Smooth muscle cell (in vitro differentiated cells): ENCODE results near the gene RABL3. TPM values are rescaled to one million over a fixed set of nuclear protein-coding genes. Genes with fewer than 3 reads are reported as not detected.

Experiments
- DNase-seq: peaks from one replicate; lab custom pipeline; 2025; ENCODE audit not compliant: unreplicated experiment; lab: John Stamatoyannopoulos, UW
- H2AFZ ChIP-seq: fragments of 200-600 bp; sonication (generic); 2 replicates; pipeline ENCODE4 v1.6.0; 2016; ENCODE audit warnings: antibody characterized with exemption, low read depth, mild to moderate bottlenecking
- H3F3A ChIP-seq: fragments of 200-600 bp; sonication (generic); 2 replicates; pipeline ENCODE4 v1.6.0; 2017; ENCODE audit warnings: antibody characterized with exemption, low read depth
- H3K27ac ChIP-seq: fragments of 200-600 bp; sonication (generic); 2 replicates; pipeline ENCODE4 v1.5.1; 2016; ENCODE audit warnings: low read depth, mild to moderate bottlenecking
- H3K27me3 ChIP-seq: fragments of 200-600 bp; sonication (generic); 2 replicates; pipeline ENCODE4 v1.6.1; 2016; ENCODE audit warnings: low read depth, mild to moderate bottlenecking
- H3K36me3 ChIP-seq: fragments of 200-600 bp; sonication (generic); 2 replicates; pipeline ENCODE4 v1.5.1; 2016; ENCODE audit warnings: low read depth
- H3K4me1 ChIP-seq: fragments of 200-600 bp; sonication (generic); 2 replicates; pipeline ENCODE4 v1.5.1; 2016; ENCODE audit warnings: low read depth
- H3K4me2 ChIP-seq: fragments of 200-600 bp; sonication (generic); 2 replicates; pipeline ENCODE4 v1.6.0; 2016; ENCODE audit warnings: mild to moderate bottlenecking
- H3K4me3 ChIP-seq: fragments of 200-600 bp; sonication (generic); 2 replicates; pipeline ENCODE4 v1.5.1; 2016; ENCODE audit warnings: mild to moderate bottlenecking
- H3K79me2 ChIP-seq: fragments of 200-600 bp; sonication (generic); 2 replicates; pipeline ENCODE4 v1.6.0; 2016; ENCODE audit warnings: low read depth, mild to moderate bottlenecking
- H3K9ac ChIP-seq: fragments of 200-600 bp; sonication (generic); 2 replicates; pipeline ENCODE4 v1.6.0; 2016; ENCODE audit warnings: low read depth
- H3K9me3 ChIP-seq: fragments of 200-600 bp; sonication (generic); replicated peaks from 2 replicates; pipeline ENCODE4 v1.5.1; 2016; ENCODE audit warnings: low read depth
- H4K20me1 ChIP-seq: fragments of 200-600 bp; sonication (generic); 2 replicates; pipeline ENCODE4 v1.6.0; 2016; ENCODE audit warnings: low read depth
- WGBS: methylation state at CpG from one replicate; pipeline ENCODE4 v1.1.7; 2016; ENCODE audit warnings: low lambda C conversion rate; 5-methylcytosine and 5-hydroxymethylcytosine counted together
- polyA plus RNA-seq: library from polyadenylated mRNA; unstranded; fragments of >200 nt; fragmentation: Nextera tagmentation; extraction: Ambion mirVana; gene quantifications from 2 replicates; pipeline ENCODE4 v1.2.1, GENCODE V29; 2016
- total RNA-seq: library from RNA; depleted of rRNA; stranded (reverse); fragments of >200 nt; gene quantifications from 2 replicates; pipeline ENCODE4 v1.2.3, GENCODE V29; 2014
- TF ChIP-seq, protein P1 (sequence below): fragments of 200-600 bp; sonication (generic); IDR thresholded peaks from 2 replicates; pipeline ENCODE4 v1.5.1; 2017; ENCODE audit warnings: borderline replicate concordance, mild to moderate bottlenecking, antibody characterized with exemption; ENCODE audit not compliant: insufficient read depth, poor library complexity, severe bottlenecking

Gene RABL3
- total and polyA plus RNA-seq, 2 experiments from 2014 or later, result 29.5 to 33.5 TPM

- Histone ChIP-seq H3K9me3 (no peaks in the 10 kb centered on the region), H3K4me3 (no peak overlapping the region), H3K79me2 (peaks cover 59% of the 10 kb centered on the region), H2AFZ (no peak overlapping the region), H3K36me3 (no peaks in the 10 kb centered on the region), H3K4me2 (peak overlapping the region; percentile 66), H4K20me1 (no peaks in the 10 kb centered on the region), H3K4me1 (peaks cover 44% of the 10 kb centered on the region), H3K9ac (no peak overlapping the region), H3F3A (peaks cover 14% of the 10 kb centered on the region), H3K27me3 (no peaks in the 10 kb centered on the region), H3K27ac (peak overlapping the region; percentile 69)
- DNase-seq, result no peak
- WGBS, result 62% methylated on average over 3 of the region's 3 CpGs
- TF ChIP-seq, protein P1, sequence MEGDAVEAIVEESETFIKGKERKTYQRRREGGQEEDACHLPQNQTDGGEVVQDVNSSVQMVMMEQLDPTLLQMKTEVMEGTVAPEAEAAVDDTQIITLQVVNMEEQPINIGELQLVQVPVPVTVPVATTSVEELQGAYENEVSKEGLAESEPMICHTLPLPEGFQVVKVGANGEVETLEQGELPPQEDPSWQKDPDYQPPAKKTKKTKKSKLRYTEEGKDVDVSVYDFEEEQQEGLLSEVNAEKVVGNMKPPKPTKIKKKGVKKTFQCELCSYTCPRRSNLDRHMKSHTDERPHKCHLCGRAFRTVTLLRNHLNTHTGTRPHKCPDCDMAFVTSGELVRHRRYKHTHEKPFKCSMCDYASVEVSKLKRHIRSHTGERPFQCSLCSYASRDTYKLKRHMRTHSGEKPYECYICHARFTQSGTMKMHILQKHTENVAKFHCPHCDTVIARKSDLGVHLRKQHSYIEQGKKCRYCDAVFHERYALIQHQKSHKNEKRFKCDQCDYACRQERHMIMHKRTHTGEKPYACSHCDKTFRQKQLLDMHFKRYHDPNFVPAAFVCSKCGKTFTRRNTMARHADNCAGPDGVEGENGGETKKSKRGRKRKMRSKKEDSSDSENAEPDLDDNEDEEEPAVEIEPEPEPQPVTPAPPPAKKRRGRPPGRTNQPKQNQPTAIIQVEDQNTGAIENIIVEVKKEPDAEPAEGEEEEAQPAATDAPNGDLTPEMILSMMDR, result no peak
Observed at GRCh38 chr3:120766576-120766975, 24.3 kb upstream of the RABL3 start.

- Histone ChIP-seq H3K4me3 (no peak overlapping the region), H3K27ac (peak overlapping the region; percentile 69), H3K36me3 (no peaks in the 10 kb centered on the region), H4K20me1 (no peaks in the 10 kb centered on the region), H3K4me2 (peak overlapping the region; percentile 66), H3F3A (peaks cover 14% of the 10 kb centered on the region), H3K27me3 (no peaks in the 10 kb centered on the region), H2AFZ (no peak overlapping the region), H3K9ac (no peak overlapping the region), H3K79me2 (peaks cover 59% of the 10 kb centered on the region), H3K9me3 (no peaks in the 10 kb centered on the region), H3K4me1 (peaks cover 44% of the 10 kb centered on the region)
- TF ChIP-seq, protein P1, result no peak
- DNase-seq, result no peak
Observed at GRCh38 chr3:120765830-120766493, 23.6 kb upstream of the RABL3 start.

- H3F3A ChIP-seq, result peaks cover 14% of the 10 kb centered on the region
- H3K4me3 ChIP-seq, result no peak overlapping the region
- H3K79me2 ChIP-seq, result peaks cover 61% of the 10 kb centered on the region
- H3K9ac ChIP-seq, result no peak overlapping the region
- H2AFZ ChIP-seq, result no peak overlapping the region
- TF ChIP-seq, protein P1, result no peak
- no peaks in the 10 kb centered on the region for H3K27me3 ChIP-seq
- no peaks in the 10 kb centered on the region for H4K20me1 ChIP-seq
- H3K27ac ChIP-seq, result peak overlapping the region; percentile 69
- no peak for DNase-seq
- peak overlapping the region; percentile 69 for H3K4me2 ChIP-seq
- H3K4me1 ChIP-seq, result peaks cover 44% of the 10 kb centered on the region
- H3K36me3 ChIP-seq, result no peaks in the 10 kb centered on the region
- H3K9me3 ChIP-seq, result no peaks in the 10 kb centered on the region
Observed at GRCh38 chr3:120764206-120764605, 21.9 kb upstream of the RABL3 start.

GRCh38 chr3:120763601-120764000 is 21.3 kb upstream of the RABL3 start:
- TF ChIP-seq, protein P1, result no peak
- Histone ChIP-seq H3K27ac (peak overlapping the region; percentile 69), H3K4me2 (peak overlapping the region; percentile 69), H4K20me1 (no peaks in the 10 kb centered on the region), H3K4me3 (no peak overlapping the region), H3K79me2 (peaks cover 61% of the 10 kb centered on the region), H3K27me3 (no peaks in the 10 kb centered on the region), H2AFZ (no peak overlapping the region), H3K36me3 (no peaks in the 10 kb centered on the region), H3K4me1 (peaks cover 44% of the 10 kb centered on the region), H3K9me3 (no peaks in the 10 kb centered on the region), H3F3A (peaks cover 14% of the 10 kb centered on the region), H3K9ac (no peak overlapping the region)
- no peak for DNase-seq
- 18% methylated on average over 1 of the region's 1 CpG for WGBS
